A673 (cell line): ENCODE measurements around the gene ORC2.

Experiments used
- CTCF ChIP-seq: fragments of 300-800, 200-600 bp; sonication (generic); conservative IDR thresholded peaks from 2 replicates; pipeline ENCODE4 v1.5.1; 2017; ENCODE audit warnings: low read depth, mild to moderate bottlenecking, antibody characterized with exemption, low read length, moderate library complexity, mixed read lengths
- EZH2 ChIP-seq: fragments of 200-600 bp; sonication (generic); IDR thresholded peaks from 2 replicates; pipeline ENCODE4 v1.6.1; 2017; ENCODE audit warnings: borderline replicate concordance, low read depth, mild to moderate bottlenecking, mixed read lengths, antibody characterized with exemption, low read length; ENCODE audit not compliant: poor library complexity, severe bottlenecking

GRCh38 chr2:200987137-200987536 is 23.7 kb upstream of the ORC2 start:
- TF ChIP-seq CTCF (no peak), EZH2 (no peak)
